ENCODE results near the gene UST.
A peak's percentile ranks its signal among the peaks of the same experiment; 100 is the strongest.
"Not testable (repeated sequence)": the region's sequence is repeated elsewhere in the genome, so short reads cannot be mapped to it uniquely, and the experiment has no call there.

Gene UST

GRCh38 chr6:148745926-148746325 lies 904 bp upstream of the UST start:
- TF ChIP-seq, protein P1, sequence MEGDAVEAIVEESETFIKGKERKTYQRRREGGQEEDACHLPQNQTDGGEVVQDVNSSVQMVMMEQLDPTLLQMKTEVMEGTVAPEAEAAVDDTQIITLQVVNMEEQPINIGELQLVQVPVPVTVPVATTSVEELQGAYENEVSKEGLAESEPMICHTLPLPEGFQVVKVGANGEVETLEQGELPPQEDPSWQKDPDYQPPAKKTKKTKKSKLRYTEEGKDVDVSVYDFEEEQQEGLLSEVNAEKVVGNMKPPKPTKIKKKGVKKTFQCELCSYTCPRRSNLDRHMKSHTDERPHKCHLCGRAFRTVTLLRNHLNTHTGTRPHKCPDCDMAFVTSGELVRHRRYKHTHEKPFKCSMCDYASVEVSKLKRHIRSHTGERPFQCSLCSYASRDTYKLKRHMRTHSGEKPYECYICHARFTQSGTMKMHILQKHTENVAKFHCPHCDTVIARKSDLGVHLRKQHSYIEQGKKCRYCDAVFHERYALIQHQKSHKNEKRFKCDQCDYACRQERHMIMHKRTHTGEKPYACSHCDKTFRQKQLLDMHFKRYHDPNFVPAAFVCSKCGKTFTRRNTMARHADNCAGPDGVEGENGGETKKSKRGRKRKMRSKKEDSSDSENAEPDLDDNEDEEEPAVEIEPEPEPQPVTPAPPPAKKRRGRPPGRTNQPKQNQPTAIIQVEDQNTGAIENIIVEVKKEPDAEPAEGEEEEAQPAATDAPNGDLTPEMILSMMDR (IDR thresholded peaks at IDR 0.05; ENCODE audit: borderline replicate concordance, control extremely low read depth, extremely low read depth, insufficient read depth, missing control alignments), result no peak
- no peak for DNase-seq (ENCODE audit: low spot score)
- in situ Hi-C loops (cut with MboI; ENCODE audit: low sequenced_read_pairs, unreplicated experiment), result no loop called here

DNA sequence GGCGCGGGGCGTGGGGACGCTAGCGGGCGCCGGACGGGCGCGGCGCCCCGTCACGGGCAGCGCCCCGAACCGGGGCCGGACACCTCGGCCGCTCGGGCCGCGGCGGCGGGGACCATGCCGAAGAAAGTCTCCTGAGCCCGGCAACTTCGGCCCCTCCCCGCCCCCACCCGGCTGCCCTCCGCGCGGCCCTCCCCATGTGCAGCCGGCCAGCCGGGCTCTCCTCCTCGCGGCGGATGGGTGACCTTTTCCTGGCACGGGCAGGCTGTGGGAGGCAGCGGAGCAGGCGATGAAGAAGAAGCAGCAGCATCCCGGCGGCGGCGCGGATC lies 278 bp downstream of the UST start:
- DNase-seq (ENCODE audit: low spot score), result no peak
- in situ Hi-C loops (cut with MboI; ENCODE audit: low sequenced_read_pairs, unreplicated experiment), result no loop called here

GRCh38 chr6:148747471-148748165 lies 788 bp downstream of the UST start:
- in situ Hi-C loops (cut with MboI; ENCODE audit: low sequenced_read_pairs, unreplicated experiment), result no loop called here
- DNase-seq (ENCODE audit: low spot score), result peak; percentile 54
- TF ChIP-seq, protein P1 (IDR thresholded peaks at IDR 0.05; ENCODE audit: borderline replicate concordance, control extremely low read depth, extremely low read depth, insufficient read depth, missing control alignments), result no peak

More for the DNA sequence above, 278 bp downstream of the UST start:
- TF ChIP-seq, protein P1 (IDR thresholded peaks at IDR 0.05; ENCODE audit: borderline replicate concordance, control extremely low read depth, extremely low read depth, insufficient read depth, missing control alignments), result no peak

DNA sequence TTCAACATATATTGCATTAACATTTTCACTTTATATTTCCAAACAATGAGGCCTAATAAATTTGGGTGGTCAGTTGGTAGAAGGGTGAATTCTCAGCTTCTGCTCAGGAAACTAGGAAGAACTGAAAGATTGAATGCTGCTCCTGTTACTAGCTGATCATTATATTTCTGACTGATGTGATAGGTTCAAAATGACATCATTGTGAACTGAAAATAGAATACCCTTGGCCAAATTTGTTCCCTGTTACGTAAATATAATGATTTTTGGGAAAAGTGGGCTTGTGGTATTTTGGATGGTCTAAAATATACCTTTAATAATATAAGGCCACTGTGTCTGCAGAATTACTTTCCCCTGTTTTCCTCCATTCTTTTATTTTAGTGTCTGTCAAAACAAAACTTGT lies 2.8 kb downstream of the UST start:
- in situ Hi-C loops (cut with MboI; ENCODE audit: low sequenced_read_pairs, unreplicated experiment), result no loop called here
- TF ChIP-seq, protein P1 (IDR thresholded peaks at IDR 0.05; ENCODE audit: borderline replicate concordance, control extremely low read depth, extremely low read depth, insufficient read depth, missing control alignments), result no peak
- DNase-seq (ENCODE audit: low spot score), result no peak

DNA sequence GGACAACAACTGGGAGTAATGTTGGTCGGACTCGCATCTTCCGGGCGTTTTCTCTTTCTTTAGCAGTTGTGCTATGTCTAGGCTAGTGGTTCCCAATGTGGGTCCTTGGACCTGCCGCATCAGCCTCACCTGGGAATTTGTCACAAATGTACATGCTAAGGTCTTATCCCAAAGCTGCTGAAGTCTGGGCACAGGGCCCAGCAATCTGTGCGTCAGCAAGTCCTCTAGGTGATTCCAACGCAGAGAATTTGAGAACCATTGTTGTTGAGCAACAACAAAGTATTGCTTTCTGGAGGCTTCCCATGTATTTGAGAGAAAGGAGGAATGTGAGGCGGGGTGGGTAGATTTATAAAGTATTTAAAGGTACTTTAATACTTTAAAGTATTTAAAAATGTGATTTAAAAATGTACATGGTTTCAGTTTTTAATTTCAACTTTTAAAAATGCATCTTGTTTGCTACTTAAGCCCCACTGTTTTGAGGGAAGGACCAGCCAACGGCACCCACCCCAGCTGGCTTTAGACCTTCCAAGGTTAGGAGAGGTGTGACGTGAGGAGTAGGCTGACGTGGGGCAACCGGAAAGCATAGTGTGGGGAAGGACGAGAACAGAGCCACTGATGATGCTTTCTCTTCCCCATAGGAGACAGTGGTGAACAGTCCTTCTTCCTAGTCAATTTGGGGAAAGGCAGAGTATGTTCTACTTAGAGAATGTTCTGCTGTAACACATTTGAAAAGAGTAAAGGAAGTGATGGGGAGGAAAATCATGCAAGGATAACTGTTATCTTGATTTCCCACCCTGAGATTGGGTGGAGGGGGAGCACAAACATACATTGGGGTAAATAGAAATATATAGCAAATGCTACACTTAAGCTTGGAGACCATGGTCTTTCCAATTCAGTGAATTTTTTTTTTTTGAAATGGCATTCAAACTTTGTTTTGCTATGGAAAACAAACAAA lies 4.3 kb downstream of the UST start:
- no peak for DNase-seq (ENCODE audit: low spot score)

DNA sequence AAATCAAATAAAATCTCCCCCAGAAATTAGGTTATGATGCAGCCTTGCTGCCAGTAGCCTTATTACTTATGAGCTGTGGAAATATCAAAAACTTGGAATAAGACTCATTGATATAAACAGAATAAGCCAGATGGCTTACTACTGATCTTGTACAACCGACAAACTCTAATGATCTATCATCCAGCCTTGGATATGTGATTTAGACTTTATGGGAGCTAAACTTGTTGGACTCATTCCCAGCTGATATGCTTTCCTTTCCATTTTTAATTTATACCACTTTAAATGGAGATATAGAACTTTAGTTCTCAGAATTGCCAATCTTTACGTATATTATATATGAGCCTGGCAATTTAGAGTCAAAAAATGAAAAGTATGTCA lies 5.0 kb downstream of the UST start:
- DNase-seq (ENCODE audit: low spot score), result no peak
- in situ Hi-C loops (cut with MboI; ENCODE audit: low sequenced_read_pairs, unreplicated experiment), result no loop called here
- TF ChIP-seq, protein P1 (IDR thresholded peaks at IDR 0.05; ENCODE audit: borderline replicate concordance, control extremely low read depth, extremely low read depth, insufficient read depth, missing control alignments), result no peak

More for the DNA sequence above, 4.3 kb downstream of the UST start:
- in situ Hi-C loops (cut with MboI; ENCODE audit: low sequenced_read_pairs, unreplicated experiment), result no loop called here
- TF ChIP-seq, protein P1 (IDR thresholded peaks at IDR 0.05; ENCODE audit: borderline replicate concordance, control extremely low read depth, extremely low read depth, insufficient read depth, missing control alignments), result no peak

- in situ Hi-C loops (cut with MboI; ENCODE audit: low sequenced_read_pairs, unreplicated experiment); DNase-seq (ENCODE audit: low spot score): not testable (repeated sequence)
Measured at GRCh38 chr6:148755379-148755778, 8.5 kb downstream of the UST start.
